NCI-H774 (cell line): ENCODE results near the gene CEP85L.
A peak's percentile ranks its signal among the peaks of the same experiment; 100 is the strongest.
"Not testable (repeated sequence)": the region's sequence is repeated elsewhere in the genome, so short reads cannot be mapped to it uniquely, and the experiment has no call there.

ENCODE experiments used
- DNase-seq: peaks from one replicate; lab custom pipeline; 2025; lab: John Stamatoyannopoulos, UW

Gene CEP85L

GRCh38 chr6:118495485-118496280 is 155.7 kb downstream of the CEP85L start:
- DNase-seq: no peak

GRCh38 chr6:118494091-118494490 is 157.3 kb downstream of the CEP85L start:
- DNase-seq: no peak

- DNase-seq: no peak
Observed at GRCh38 chr6:118489990-118490389, 161.4 kb downstream of the CEP85L start.

- no peak for DNase-seq
Observed at GRCh38 chr6:118488631-118489030, 162.8 kb downstream of the CEP85L start.

GRCh38 chr6:118485601-118486550 is 165.5 kb downstream of the CEP85L start:
- no peak for DNase-seq

- DNase-seq: no peak
Observed at GRCh38 chr6:118476551-118476950, 174.8 kb downstream of the CEP85L start.

- DNase-seq: no peak
Observed at GRCh38 chr6:118473266-118473665, 178.1 kb downstream of the CEP85L start.

GRCh38 chr6:118469468-118469867 is 181.9 kb downstream of the CEP85L start:
- no peak for DNase-seq

- DNase-seq: peak; percentile 95
Observed at GRCh38 chr6:118468682-118469465, 182.5 kb downstream of the CEP85L start.

GRCh38 chr6:118467181-118467580 is 184.2 kb downstream of the CEP85L start:
- no peak for DNase-seq

GRCh38 chr6:118464620-118465019 is 186.8 kb downstream of the CEP85L start:
- DNase-seq: no peak

GRCh38 chr6:118460958-118461470 is 190.4 kb downstream of the CEP85L start:
- DNase-seq: no peak

- no peak for DNase-seq
Observed at GRCh38 chr6:118456982-118457381, 194.4 kb downstream of the CEP85L start.

- DNase-seq: no peak
Observed at GRCh38 chr6:118451839-118452238, 199.6 kb downstream of the CEP85L start.

- DNase-seq: no peak
Observed at GRCh38 chr6:118444796-118445195, 206.6 kb downstream of the CEP85L start.

GRCh38 chr6:118436482-118436881 is 214.9 kb downstream of the CEP85L start:
- DNase-seq: no peak

- not testable (repeated sequence) for DNase-seq
Observed at GRCh38 chr6:118434147-118434546, 217.2 kb downstream of the CEP85L start.

GRCh38 chr6:118421312-118421711 is 230.1 kb downstream of the CEP85L start:
- DNase-seq: not testable (repeated sequence)

- no peak for DNase-seq
Observed at GRCh38 chr6:118419448-118420394, 231.7 kb downstream of the CEP85L start.
